ENCODE measurements around the gene SLC37A1. TPM values are rescaled to one million over a fixed set of nuclear protein-coding genes. Genes with fewer than 3 reads are reported as not detected.

SLC37A1 gene
- total RNA-seq, 1 donor from 2014 or later: 60.2 TPM

- no peaks in the 10 kb centered on the region for H3K9me3 Mint-ChIP-seq (ENCODE audit: low read depth)
- H3K36me3 Mint-ChIP-seq (ENCODE audit: insufficient read depth): no peaks in the 10 kb centered on the region
- no peak overlapping the region for H3K4me3 Mint-ChIP-seq (ENCODE audit: low read depth)
- H3K4me1 Mint-ChIP-seq (ENCODE audit: low read depth): peaks cover 4% of the 10 kb centered on the region
- DNase-seq (ENCODE audit: low spot score, unreplicated experiment): no peak
- peaks cover 3% of the 10 kb centered on the region for H3K27me3 Mint-ChIP-seq
- TF ChIP-seq CTCF (IDR thresholded peaks at IDR 0.05; ENCODE audit: unreplicated experiment): no peak
- no peak overlapping the region for H3K27ac Mint-ChIP-seq
These were observed 72.8 kb downstream of the SLC37A1 start for GRCh38 chr21:42586406-42586805.

GRCh38 chr21:42587036-42587435 is 73.4 kb downstream of the SLC37A1 start:
- Mint-ChIP-seq H3K4me3 (ENCODE audit: low read depth) (no peak overlapping the region), H3K9me3 (ENCODE audit: low read depth) (no peaks in the 10 kb centered on the region), H3K4me1 (ENCODE audit: low read depth) (peaks cover 5% of the 10 kb centered on the region), H3K36me3 (ENCODE audit: insufficient read depth) (no peaks in the 10 kb centered on the region), H3K27me3 (peaks cover 5% of the 10 kb centered on the region), H3K27ac (no peak overlapping the region)
- no peak for TF ChIP-seq CTCF (IDR thresholded peaks at IDR 0.05; ENCODE audit: unreplicated experiment)
- no peak for DNase-seq (ENCODE audit: low spot score, unreplicated experiment)

- no peak overlapping the region for H3K27ac Mint-ChIP-seq
- no peak overlapping the region for H3K4me3 Mint-ChIP-seq (ENCODE audit: low read depth)
- no peak for TF ChIP-seq CTCF (IDR thresholded peaks at IDR 0.05; ENCODE audit: unreplicated experiment)
- no peak for DNase-seq (ENCODE audit: low spot score, unreplicated experiment)
- H3K27me3 Mint-ChIP-seq: peaks cover 8% of the 10 kb centered on the region
- peaks cover 8% of the 10 kb centered on the region for H3K4me1 Mint-ChIP-seq (ENCODE audit: low read depth)
- H3K9me3 Mint-ChIP-seq (ENCODE audit: low read depth): no peaks in the 10 kb centered on the region
- no peaks in the 10 kb centered on the region for H3K36me3 Mint-ChIP-seq (ENCODE audit: insufficient read depth)
These were observed 76.9 kb downstream of the SLC37A1 start for GRCh38 chr21:42590431-42591131.

GRCh38 chr21:42591170-42591869 is 77.7 kb downstream of the SLC37A1 start:
- Mint-ChIP-seq H3K27me3 (peaks cover 8% of the 10 kb centered on the region), H3K4me1 (ENCODE audit: low read depth) (peaks cover 8% of the 10 kb centered on the region), H3K9me3 (ENCODE audit: low read depth) (no peaks in the 10 kb centered on the region), H3K36me3 (ENCODE audit: insufficient read depth) (no peaks in the 10 kb centered on the region), H3K27ac (no peak overlapping the region), H3K4me3 (ENCODE audit: low read depth) (no peak overlapping the region)
- TF ChIP-seq CTCF (IDR thresholded peaks at IDR 0.05; ENCODE audit: unreplicated experiment): no peak
- no peak for DNase-seq (ENCODE audit: low spot score, unreplicated experiment)

GRCh38 chr21:42592156-42592820 is 78.6 kb downstream of the SLC37A1 start:
- H3K9me3 Mint-ChIP-seq (ENCODE audit: low read depth): peaks cover 1% of the 10 kb centered on the region
- peaks cover under 1% of the 10 kb centered on the region for H3K36me3 Mint-ChIP-seq (ENCODE audit: insufficient read depth)
- peaks cover 8% of the 10 kb centered on the region for H3K27me3 Mint-ChIP-seq
- no peak overlapping the region for H3K4me3 Mint-ChIP-seq (ENCODE audit: low read depth)
- peaks cover 8% of the 10 kb centered on the region for H3K4me1 Mint-ChIP-seq (ENCODE audit: low read depth)
- no peak for TF ChIP-seq CTCF (IDR thresholded peaks at IDR 0.05; ENCODE audit: unreplicated experiment)
- no peak overlapping the region for H3K27ac Mint-ChIP-seq
- no peak for DNase-seq (ENCODE audit: low spot score, unreplicated experiment)
